HEK293 (cell line): Measurements from ENCODE around the gene SLC25A13.

Experiments
- CTCF ChIA-PET: fragments of 350-600 bp; formaldehyde crosslinking; extraction: SDS; loops from one replicate; lab custom pipeline; 2021; ENCODE audit warnings: antibody characterized with exemption; lab: Yijun Ruan, JAX
- POLR2A ChIA-PET: fragments of 300-600 bp; formaldehyde crosslinking; extraction: SDS; loops from one replicate; lab custom pipeline; 2020; ENCODE audit warnings: antibody characterized with exemption, inconsistent platforms; lab: Yijun Ruan, JAX
- H3K27ac ChIP-seq: fragments of 200-500 bp; sonication (Bioruptor generic); 2 replicates; pipeline ENCODE4 v1.5.1; 2014; ENCODE audit warnings: low read depth, low read length, control low read depth, inconsistent platforms; ENCODE audit errors: extremely low read depth
- H3K36me3 ChIP-seq, 2 experiments: fragments of 200-500 bp in 1 of 2; sonication (Bioruptor generic) in 1 of 2; 1 replicate in 1 of 2; 2 replicates in 1 of 2; pipeline ENCODE4 v1.5.1; 2014 to 2017; ENCODE audit warnings: inconsistent platforms in 2 of 2, low read length in 2 of 2; ENCODE audit not compliant: control insufficient read depth in 2 of 2, insufficient read depth in 1 of 2
- H3K4me1 ChIP-seq: fragments of 200-500 bp; sonication (Bioruptor generic); 2 replicates; pipeline ENCODE4 v1.5.1; 2014; ENCODE audit warnings: mild to moderate bottlenecking, low read length, inconsistent platforms; ENCODE audit not compliant: control insufficient read depth, insufficient read depth
- H3K4me3 ChIP-seq: 2 replicates; pipeline ENCODE4 v1.5.1; 2011; ENCODE audit warnings: low read depth, mild to moderate bottlenecking, control low read depth, low read length, moderate library complexity
- H3K9me3 ChIP-seq: fragments of 200-500 bp; sonication (Bioruptor generic); 2 replicates; pipeline ENCODE4 v1.5.1; 2014; ENCODE audit warnings: low read depth, low read length, inconsistent platforms; ENCODE audit not compliant: control insufficient read depth, insufficient read depth
- GLI2 ChIP-seq: fragments of 450-650 bp; formaldehyde crosslinking; IDR thresholded peaks from 2 replicates; pipeline ENCODE4; 2017; ENCODE audit warnings: missing biosample characterization, missing genetic modification characterization, low read depth, borderline replicate concordance
- KLF17 ChIP-seq: fragments of 450-650 bp; formaldehyde crosslinking; IDR thresholded peaks from 2 replicates; pipeline ENCODE4 v1.5.1; 2016; ENCODE audit warnings: missing biosample characterization, missing genetic modification characterization
- PRDM4 ChIP-seq: fragments of 450-650 bp; formaldehyde crosslinking; IDR thresholded peaks from 2 replicates; pipeline ENCODE4 v1.5.1; 2017; ENCODE audit warnings: missing biosample characterization, missing genetic modification characterization
- ZBTB44 ChIP-seq: fragments of 450-650 bp; IDR thresholded peaks from 2 replicates; pipeline ENCODE4 v1.5.1; 2018; ENCODE audit warnings: missing biosample characterization, mild to moderate bottlenecking, missing genetic modification characterization
- ZBTB6 ChIP-seq: fragments of 450-650 bp; formaldehyde crosslinking; IDR thresholded peaks from 2 replicates; pipeline ENCODE4 v1.5.1; 2017; ENCODE audit warnings: missing biosample characterization, missing genetic modification characterization
- ZNF140 ChIP-seq: fragments of 450-650 bp; formaldehyde crosslinking; IDR thresholded peaks from 2 replicates; pipeline ENCODE4 v1.5.1; 2016; ENCODE audit warnings: missing biosample characterization, missing genetic modification characterization
- ZNF266 ChIP-seq: fragments of 450-650 bp; formaldehyde crosslinking; IDR thresholded peaks from 2 replicates; pipeline ENCODE4 v1.5.1; 2016; ENCODE audit warnings: missing biosample characterization, missing genetic modification characterization, low read depth
- ZNF391 ChIP-seq: fragments of 450-650 bp; formaldehyde crosslinking; IDR thresholded peaks from 2 replicates; pipeline ENCODE4 v1.5.1; 2016; ENCODE audit warnings: low read depth, missing biosample characterization, missing genetic modification characterization, borderline replicate concordance
- ZNF555 ChIP-seq: fragments of 450-650 bp; formaldehyde crosslinking; conservative IDR thresholded peaks from 2 replicates; pipeline ENCODE4 v1.5.1; 2017; ENCODE audit warnings: missing biosample characterization, mild to moderate bottlenecking, missing genetic modification characterization, inconsistent platforms
- ZNF561 ChIP-seq: fragments of 450-650 bp; IDR thresholded peaks from 2 replicates; pipeline ENCODE4 v1.5.1; 2018; ENCODE audit warnings: missing biosample characterization, missing genetic modification characterization, borderline replicate concordance
- ZNF571 ChIP-seq: fragments of 450-650 bp; formaldehyde crosslinking; IDR thresholded peaks from 2 replicates; pipeline ENCODE4 v1.5.0; 2017; ENCODE audit warnings: missing biosample characterization, missing genetic modification characterization
- ZNF692 ChIP-seq: fragments of 450-650 bp; formaldehyde crosslinking; IDR thresholded peaks from 2 replicates; pipeline ENCODE4 v1.5.1; 2016; ENCODE audit warnings: missing biosample characterization, missing genetic modification characterization
- TF ChIP-seq, protein P1 (sequence below): fragments of 450-650 bp; formaldehyde crosslinking; IDR thresholded peaks from 2 replicates; pipeline ENCODE4 v1.5.1; 2016; ENCODE audit warnings: missing biosample characterization, missing genetic modification characterization, low read depth
- TF ChIP-seq, protein P2 (sequence below): fragments of 450-650 bp; formaldehyde crosslinking; IDR thresholded peaks from 2 replicates; pipeline ENCODE4 v1.5.1; 2017; ENCODE audit warnings: missing biosample characterization, mild to moderate bottlenecking, missing genetic modification characterization, moderate library complexity

Gene SLC25A13

GRCh38 chr7:96184783-96185182, 137.1 kb downstream of the SLC25A13 start:
- H3K27ac ChIP-seq, result no peak overlapping the region
- peaks cover 7 to 29% of the 10 kb centered on the region in 2 experiments for H3K36me3 ChIP-seq
- no peak overlapping the region for H3K4me3 ChIP-seq
- CTCF ChIA-PET, result no interaction called here
- TF ChIP-seq ZNF391 (tag by site-specific recombination), result no peak
- no peak for TF ChIP-seq ZNF140 (tag by site-specific recombination)
- TF ChIP-seq, all 188 proteins: peak for 0
- Histone ChIP-seq H3K4me1 (no peaks in the 10 kb centered on the region), H3K9me3 (no peaks in the 10 kb centered on the region)
- POLR2A ChIA-PET, result no interaction called here

GRCh38 chr7:96183163-96183670, 138.7 kb downstream of the SLC25A13 start:
- peaks cover 7 to 24% of the 10 kb centered on the region in 2 experiments for H3K36me3 ChIP-seq
- POLR2A ChIA-PET, result no interaction called here

More at GRCh38 chr7:96183163-96183670, 138.7 kb downstream of the SLC25A13 start:
- H3K9me3 ChIP-seq, result no peaks in the 10 kb centered on the region
- no peak overlapping the region for H3K27ac ChIP-seq
- 0 out of 2 replicates have a peak, but pooled peaks cover 5% of the 10 kb centered on the region for H3K4me1 ChIP-seq
- TF ChIP-seq, protein P1, sequence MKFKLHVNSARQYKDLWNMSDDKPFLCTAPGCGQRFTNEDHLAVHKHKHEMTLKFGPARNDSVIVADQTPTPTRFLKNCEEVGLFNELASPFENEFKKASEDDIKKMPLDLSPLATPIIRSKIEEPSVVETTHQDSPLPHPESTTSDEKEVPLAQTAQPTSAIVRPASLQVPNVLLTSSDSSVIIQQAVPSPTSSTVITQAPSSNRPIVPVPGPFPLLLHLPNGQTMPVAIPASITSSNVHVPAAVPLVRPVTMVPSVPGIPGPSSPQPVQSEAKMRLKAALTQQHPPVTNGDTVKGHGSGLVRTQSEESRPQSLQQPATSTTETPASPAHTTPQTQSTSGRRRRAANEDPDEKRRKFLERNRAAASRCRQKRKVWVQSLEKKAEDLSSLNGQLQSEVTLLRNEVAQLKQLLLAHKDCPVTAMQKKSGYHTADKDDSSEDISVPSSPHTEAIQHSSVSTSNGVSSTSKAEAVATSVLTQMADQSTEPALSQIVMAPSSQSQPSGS (tag by site-specific recombination), result no peak
- TF ChIP-seq ZNF571 (no peak), ZNF266 (tag by site-specific recombination) (no peak), ZNF561 (no peak), ZNF692 (tag by site-specific recombination) (no peak), ZNF555 (tag by site-specific recombination) (no peak), GLI2 (tag by site-specific recombination) (no peak), PRDM4 (tag by site-specific recombination) (no peak), ZBTB6 (no peak), KLF17 (no peak), ZBTB44 (tag by site-specific recombination) (no peak)
- TF ChIP-seq, protein P2, sequence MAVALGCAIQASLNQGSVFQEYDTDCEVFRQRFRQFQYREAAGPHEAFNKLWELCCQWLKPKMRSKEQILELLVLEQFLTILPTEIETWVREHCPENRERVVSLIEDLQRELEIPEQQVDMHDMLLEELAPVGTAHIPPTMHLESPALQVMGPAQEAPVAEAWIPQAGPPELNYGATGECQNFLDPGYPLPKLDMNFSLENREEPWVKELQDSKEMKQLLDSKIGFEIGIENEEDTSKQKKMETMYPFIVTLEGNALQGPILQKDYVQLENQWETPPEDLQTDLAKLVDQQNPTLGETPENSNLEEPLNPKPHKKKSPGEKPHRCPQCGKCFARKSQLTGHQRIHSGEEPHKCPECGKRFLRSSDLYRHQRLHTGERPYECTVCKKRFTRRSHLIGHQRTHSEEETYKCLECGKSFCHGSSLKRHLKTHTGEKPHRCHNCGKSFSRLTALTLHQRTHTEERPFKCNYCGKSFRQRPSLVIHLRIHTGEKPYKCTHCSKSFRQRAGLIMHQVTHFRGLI (tag by site-specific recombination), result no peak
- CTCF ChIA-PET, result interaction anchor here (0.6 kb wide), 1 partner anchor 168 kb away, joined by 4 read pairs; no protein-coding TSS in a partner anchor
- no peak overlapping the region for H3K4me3 ChIP-seq
